Sigmoid colon (tissue), 4 donors: ENCODE data around the gene PHOSPHO2.

Experiments used
- EP300 ChIP-seq, 4 donors: sonication (generic); formaldehyde crosslinking; IDR thresholded peaks; one replicate each; pipeline ENCODE4 v1.6.1; 2017; ENCODE audit warnings: antibody characterized with exemption in 4 of 4
- TF ChIP-seq, protein P1 (sequence below), 4 experiments: fragments of 450-650 bp in 3 of 4; fragments of 200-600 bp in 1 of 4; IDR thresholded peaks; one replicate each; pipeline ENCODE4 v1.5.1; 2016 to 2019; ENCODE audit warnings: antibody characterized with exemption in 4 of 4, mild to moderate bottlenecking in 3 of 4, moderate library complexity in 2 of 4

DNA sequence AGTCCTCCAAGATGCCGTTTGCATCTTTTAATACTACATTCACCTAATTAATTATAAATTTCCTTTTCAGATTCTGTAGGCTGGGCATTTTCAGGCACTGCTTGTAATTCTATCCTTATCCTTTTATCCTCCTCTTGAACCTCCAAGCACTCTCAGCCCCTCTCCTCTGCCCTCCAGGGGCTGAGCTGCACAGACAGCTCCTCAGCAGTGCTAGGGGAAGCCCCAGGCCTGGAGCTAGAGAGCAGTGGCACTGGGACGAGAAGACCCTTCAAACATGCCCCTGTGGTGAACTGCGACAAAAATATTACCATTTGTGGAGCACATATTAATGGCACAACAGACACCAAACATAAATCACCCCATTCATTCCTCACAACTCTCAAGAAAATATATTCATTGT, 33.0 kb upstream of the PHOSPHO2 start:
- TF ChIP-seq EP300 (IDR thresholded peaks at IDR 0.05) = no peak
- TF ChIP-seq, protein P1, sequence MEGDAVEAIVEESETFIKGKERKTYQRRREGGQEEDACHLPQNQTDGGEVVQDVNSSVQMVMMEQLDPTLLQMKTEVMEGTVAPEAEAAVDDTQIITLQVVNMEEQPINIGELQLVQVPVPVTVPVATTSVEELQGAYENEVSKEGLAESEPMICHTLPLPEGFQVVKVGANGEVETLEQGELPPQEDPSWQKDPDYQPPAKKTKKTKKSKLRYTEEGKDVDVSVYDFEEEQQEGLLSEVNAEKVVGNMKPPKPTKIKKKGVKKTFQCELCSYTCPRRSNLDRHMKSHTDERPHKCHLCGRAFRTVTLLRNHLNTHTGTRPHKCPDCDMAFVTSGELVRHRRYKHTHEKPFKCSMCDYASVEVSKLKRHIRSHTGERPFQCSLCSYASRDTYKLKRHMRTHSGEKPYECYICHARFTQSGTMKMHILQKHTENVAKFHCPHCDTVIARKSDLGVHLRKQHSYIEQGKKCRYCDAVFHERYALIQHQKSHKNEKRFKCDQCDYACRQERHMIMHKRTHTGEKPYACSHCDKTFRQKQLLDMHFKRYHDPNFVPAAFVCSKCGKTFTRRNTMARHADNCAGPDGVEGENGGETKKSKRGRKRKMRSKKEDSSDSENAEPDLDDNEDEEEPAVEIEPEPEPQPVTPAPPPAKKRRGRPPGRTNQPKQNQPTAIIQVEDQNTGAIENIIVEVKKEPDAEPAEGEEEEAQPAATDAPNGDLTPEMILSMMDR (IDR thresholded peaks at IDR 0.05) = no peak
